Fibroblast of skin of left biceps (primary cell): ENCODE results near the gene TEPSIN.
A peak's percentile ranks its signal among the peaks of the same experiment; 100 is the strongest.

Source experiments
- DNase-seq, 2 experiments: peaks; one replicate each; pipeline ENCODE4 v3.0.0-alpha.2; 2013; ENCODE audit warnings: low read depth in 2 of 2

The TEPSIN gene, protein sequence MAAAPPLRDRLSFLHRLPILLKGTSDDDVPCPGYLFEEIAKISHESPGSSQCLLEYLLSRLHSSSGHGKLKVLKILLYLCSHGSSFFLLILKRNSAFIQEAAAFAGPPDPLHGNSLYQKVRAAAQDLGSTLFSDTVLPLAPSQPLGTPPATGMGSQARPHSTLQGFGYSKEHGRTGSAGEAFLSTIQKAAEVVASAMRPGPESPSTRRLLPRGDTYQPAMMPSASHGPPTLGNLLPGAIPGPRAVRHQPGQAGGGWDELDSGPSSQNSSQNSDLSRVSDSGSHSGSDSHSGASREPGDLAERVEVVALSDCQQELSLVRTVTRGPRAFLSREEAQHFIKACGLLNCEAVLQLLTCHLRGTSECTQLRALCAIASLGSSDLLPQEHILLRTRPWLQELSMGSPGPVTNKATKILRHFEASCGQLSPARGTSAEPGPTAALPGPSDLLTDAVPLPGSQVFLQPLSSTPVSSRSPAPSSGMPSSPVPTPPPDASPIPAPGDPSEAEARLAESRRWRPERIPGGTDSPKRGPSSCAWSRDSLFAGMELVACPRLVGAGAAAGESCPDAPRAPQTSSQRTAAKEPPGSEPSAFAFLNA

DNA sequence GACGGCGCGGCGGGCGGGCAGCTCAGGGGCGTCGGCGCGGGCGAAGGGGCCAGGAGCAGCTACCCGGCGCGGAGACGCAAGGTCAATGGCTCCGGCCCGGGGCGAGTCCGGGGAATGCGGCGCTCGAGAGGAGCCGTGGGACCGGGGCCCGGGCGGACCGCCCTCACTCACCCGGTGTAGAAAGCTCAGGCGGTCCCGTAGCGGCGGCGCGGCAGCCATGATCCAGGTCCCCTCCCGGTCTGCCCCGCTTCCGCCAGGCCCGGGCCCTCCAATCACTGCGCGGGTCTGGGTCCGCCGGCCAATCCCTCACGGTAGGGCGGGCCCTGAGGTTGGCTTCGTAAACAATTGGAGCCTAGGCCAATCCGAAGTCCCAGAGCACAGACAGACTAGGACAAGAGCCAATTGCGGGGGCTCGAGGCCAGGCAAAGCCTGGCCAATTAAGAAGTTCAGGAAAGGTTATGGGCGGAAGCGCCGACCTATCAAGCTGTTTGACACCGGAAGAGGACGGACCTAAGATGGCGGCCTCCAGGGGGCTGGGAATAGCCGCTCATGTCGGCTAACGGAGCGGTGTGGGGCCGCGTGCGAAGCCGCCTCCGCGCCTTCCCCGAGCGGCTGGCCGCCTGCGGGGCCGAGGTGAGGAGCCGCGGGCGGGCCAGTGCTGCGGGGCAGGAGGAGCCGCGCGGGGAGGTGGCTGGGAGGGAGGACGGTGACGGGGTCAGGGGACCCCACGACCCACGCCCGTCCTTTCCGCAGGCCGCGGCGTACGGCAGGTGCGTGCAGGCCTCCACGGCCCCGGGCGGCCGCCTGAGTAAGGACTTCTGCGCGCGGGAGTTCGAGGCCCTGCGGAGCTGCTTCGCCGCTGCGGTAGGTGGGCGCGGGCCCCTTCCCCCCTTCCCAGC, at the start of gene TEPSIN, which contains the start of gene NDUFAF8:
Gene TEPSIN (minus strand): TSS at position 241 of the 899 bp plus-strand sequence. CDS start 22 bp downstream, at position 219.
Gene NDUFAF8 (plus strand): TSS at position 504 of the 899 bp plus-strand sequence. CDS start 46 bp downstream, at position 550.
- DNase-seq = peak; percentile 99

- DNase-seq = no peak
Measured at GRCh38 chr17:81287741-81288430, 49.0 kb upstream of the TEPSIN start.

DNA sequence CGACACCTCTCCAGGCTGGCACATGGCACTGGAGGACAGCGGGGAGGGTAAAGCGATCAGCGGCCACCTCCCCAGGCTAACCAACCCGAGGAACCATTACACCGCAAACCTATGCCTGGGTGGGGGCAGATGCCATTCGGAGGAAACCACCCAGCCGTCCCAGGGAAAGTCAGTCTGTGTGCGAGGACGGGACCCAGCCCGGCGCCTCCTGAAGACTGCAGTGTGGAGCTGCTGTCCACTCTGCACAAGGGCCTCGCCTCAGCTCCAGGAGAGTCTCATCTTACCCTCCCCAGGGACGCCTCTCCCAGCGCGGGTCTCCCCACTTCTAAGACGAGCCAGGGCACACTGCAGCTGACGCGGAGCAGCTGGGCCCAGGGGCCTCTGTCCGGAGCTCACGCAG, 48.3 kb upstream of the TEPSIN start:
- no peak for DNase-seq

DNA sequence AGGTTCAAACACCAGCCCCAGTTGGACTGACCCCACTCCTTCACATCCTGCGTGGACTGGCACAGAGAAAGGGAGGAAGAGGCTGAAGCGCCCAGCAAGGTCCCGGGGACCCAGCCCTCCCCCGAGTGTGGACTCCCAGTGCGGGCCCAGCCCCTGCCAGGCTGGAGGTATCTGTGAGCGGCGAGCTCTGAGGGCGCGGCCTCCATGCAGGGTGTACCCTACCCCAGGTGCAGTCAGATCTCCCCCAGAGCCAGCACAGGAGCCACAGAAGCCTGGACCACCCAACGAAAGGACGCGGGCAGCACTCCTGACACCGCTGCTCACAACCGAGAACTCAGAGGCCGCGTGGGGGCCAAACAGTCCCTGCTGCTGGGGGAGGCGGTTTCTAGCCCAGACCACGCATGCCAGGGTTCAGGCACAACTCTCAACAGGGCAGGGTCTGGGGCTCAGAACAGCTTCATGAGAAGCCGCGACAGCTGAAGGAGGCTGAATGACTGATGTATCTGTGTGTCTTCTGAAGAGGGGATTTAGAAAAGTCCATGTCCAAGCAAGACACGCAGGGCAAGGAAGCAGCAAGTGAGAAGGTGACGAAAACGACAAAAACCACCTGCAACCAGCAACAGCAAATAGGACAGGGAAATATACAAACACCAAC, 47.8 kb upstream of the TEPSIN start:
- DNase-seq = no peak

- DNase-seq = no peak
Measured at GRCh38 chr17:81285894-81286293, 47.0 kb upstream of the TEPSIN start.

DNA sequence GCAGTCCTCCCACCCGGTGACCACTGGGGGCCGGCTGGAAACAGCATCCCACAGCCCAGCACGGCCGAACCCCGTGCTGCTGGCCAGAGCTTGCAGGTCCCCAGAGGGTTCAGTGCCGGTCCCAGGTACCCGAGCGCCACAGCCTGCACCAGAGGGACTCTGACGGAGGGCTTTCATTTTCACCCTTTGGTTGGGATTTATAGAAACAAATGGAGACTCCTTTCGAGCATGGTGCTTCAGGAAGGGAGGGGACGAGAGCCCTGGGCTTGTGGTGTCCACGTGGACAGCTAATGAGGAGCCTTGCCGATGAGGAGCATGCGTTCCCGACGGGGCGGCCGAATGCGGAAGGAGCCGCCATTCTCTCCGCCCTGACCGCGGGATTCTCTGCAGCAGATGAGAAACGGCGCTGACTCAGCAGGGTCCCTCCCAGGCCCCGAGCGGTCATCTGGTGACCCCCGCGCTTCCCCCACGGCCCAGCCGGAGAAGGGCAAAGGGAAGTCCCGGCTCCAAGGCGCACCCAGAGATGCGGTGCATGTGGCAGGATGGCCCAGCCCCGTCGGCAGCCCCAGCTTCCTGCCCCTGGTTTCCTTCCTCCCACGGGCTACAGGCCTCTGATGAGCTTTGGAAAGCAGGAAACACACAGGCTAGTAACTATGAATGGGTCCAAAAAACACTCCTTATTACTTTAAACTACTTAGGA, 46.5 kb upstream of the TEPSIN start:
- no peak for DNase-seq

DNA sequence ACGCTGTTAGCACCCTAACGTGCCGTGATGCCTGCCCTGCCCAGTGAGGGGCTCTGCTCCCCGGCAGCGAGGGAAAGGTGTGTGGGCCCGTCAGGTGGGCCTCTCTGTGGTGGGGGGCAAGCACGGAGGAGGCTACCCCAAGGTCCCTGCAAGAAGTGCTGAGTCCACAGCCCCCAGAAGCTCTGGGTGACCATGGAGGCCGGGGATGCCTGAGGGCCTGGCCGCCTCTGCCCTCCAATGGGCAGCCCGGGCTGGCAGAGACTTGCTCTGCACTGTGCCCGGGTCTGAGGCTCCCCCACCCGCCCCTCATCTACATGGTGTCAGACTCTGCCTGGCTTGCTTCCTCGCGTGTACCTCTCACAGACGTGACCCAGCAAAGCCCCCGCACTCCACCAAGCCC, 44.0 kb upstream of the TEPSIN start:
- DNase-seq = no peak

DNA sequence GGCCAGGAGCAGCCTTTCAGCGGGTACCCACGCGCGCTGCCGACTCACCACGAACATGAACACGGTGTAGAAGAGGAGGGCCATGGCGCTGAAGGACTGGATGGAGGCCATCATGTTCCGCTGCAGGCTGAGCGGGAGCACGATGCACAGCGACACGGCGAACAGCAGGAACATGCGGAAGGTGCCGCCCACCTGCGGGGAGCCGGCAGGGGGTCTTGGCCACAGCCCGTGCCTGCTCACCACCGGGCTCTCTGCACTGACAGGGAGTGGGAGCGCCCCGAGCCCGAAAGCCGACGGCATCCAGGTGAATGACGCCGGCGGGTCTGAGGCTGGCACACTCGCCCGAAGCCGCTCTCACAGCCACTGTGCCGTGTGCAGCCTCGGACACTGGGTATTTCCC, 43.3 kb upstream of the TEPSIN start:
- no peak for DNase-seq

GRCh38 chr17:81280571-81280970, 41.7 kb upstream of the TEPSIN start:
- no peak for DNase-seq

DNA sequence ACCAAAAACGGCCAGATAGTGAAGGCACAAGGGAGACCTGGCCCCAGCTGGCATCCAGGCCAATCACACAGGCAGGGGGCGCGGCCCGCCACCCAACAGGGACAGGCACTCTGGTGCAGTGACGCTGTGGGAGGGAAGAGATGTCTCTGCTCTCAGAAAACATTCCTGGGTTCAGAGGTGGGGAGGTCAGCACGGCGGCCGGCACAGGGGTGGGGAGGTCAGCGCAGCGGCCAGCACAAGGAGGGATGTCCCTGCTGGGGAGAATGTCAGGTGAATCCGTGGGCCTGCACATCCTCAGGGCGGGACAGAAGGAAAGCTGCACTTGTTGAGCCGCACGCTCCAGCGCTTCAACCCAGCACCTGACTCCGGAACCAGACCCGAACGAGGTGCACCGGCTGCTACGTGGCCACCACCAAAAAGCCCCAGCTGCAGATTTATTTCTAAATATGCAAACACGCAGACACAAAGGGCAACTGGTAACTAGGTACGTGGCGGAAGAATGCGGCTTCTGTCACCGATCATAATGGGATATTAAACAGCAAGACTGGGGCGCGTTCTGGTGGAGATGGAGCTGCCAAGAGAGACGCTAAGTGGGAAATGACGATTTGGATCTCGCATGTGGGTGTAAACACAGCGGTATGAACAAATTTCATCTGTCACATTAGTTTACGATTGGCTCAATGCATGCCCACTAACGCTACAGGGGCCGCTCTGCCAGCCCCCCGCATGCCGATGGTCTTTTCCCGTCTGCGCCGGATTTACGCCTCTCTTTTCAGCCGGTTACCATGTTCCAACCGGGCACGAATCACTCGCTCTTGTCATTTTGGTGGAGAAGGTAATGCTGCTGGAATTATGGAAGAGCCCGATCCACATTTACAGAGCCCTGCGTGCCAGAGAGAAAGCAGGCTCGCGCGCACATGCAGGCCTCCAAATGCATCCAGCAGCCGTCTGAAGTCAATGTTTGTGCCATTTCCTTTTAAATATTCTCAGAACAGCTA, 40.7 kb upstream of the TEPSIN start:
- no peak for DNase-seq

DNA sequence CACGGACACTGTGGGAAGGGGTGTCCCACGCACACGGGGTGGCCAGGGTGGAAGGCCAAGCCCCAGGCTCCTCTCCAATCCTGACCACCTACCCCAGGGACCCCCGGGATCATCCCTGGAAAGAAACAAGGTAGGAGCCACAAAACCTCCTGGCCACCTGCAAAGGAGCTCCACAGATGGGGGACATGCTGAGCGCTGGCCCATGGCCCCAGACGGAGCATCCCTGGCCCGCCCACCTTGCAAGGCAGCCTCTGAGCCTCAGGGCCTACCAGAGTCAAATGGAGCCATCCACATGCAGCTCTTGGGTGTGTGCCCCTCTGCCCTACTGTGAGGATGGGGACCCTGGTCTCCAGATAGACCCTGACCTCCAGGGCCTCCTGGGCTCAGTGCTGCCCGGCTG, 40.0 kb upstream of the TEPSIN start:
- DNase-seq = no peak

- no peak for DNase-seq
Measured at GRCh38 chr17:81277946-81278693, 39.3 kb upstream of the TEPSIN start.

- DNase-seq = no peak
Measured at GRCh38 chr17:81277421-81277820, 38.6 kb upstream of the TEPSIN start.

DNA sequence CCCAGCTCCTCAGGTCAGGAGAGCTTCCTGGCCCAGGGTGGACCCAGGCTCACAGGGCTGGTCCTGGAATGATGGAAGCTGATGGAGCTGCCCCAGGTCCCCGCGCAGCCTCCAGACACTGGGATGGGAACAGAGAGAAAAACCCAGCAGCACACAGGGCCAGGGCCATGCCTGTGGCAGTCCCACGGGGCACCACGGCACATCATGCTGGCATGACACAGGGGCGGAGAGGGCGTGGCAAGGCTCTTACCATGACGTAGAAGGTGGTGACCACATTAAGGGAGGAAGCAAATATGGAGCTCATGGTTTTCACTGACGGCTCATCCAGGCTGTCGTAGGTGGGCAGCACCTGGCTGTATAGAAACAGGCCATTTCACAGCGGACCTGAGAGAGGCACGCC, 37.9 kb upstream of the TEPSIN start:
- DNase-seq = no peak

- DNase-seq = no peak
Measured at GRCh38 chr17:81274471-81274855, 35.6 kb upstream of the TEPSIN start.

GRCh38 chr17:81273698-81274470, 35.0 kb upstream of the TEPSIN start:
- no peak for DNase-seq

DNA sequence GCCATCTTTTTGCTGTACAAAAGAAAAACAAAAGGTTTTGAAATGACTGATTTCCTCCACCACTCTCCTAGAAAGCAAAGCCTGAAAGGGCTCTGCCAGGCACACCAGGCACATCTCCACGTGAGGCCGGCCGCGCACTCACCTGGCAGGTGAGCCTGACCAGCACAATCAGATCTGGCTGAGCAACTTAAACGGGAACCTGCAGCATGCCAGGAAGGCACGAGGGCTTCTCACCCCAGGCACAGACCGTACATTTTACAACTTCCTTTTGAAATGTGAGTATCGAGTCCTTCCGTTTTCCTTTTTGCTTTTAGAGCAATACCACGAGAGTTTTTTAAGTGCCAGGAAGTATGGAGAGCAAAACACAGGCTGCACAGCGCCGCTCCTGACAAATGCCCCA, 33.8 kb upstream of the TEPSIN start:
- DNase-seq = no peak

DNA sequence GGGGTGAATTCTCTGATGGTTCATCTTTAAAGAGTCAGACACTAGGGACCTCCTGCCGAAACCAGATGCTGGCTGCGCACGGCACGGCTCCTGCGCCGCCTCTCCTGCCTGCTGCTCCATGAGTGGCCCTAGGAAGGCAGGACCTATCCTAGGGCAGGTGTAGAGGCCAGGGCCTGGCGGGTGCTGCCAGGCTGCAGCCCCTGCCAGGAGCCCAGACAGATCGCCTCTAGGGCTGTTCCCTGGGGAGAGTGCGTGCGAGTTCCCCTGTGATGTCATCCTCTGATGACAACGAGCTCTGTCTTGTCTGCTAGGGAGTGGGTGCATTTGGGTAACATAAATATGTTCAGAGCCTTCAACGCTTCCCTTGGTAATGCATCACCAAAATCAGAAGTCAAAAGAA, 32.4 kb upstream of the TEPSIN start:
- DNase-seq = no peak
